ENCODE data around the gene CYB5D1.

Gene CYB5D1

GRCh38 chr17:7833795-7834541 lies 23.8 kb upstream of the CYB5D1 start, which contains the start of gene KDM6B:
KDM6B (plus strand) TSS chr17:7834217; CDS start chr17:7845555, 11,338 bp downstream.
- DNase-seq, result peak; percentile 83

GRCh38 chr17:7834542-7834956 lies 23.3 kb upstream of the CYB5D1 start:
- peak in 1 of 2 donors; percentile 41 for DNase-seq

- DNase-seq, result peak; percentile 95 to 97
Observed at GRCh38 chr17:7834957-7835813, 22.6 kb upstream of the CYB5D1 start.

GRCh38 chr17:7835814-7836595 lies 21.8 kb upstream of the CYB5D1 start:
- DNase-seq, result peak; percentile 34 to 44

GRCh38 chr17:7836596-7837407 lies 21.0 kb upstream of the CYB5D1 start:
- DNase-seq, result peak; percentile 22 to 47

- DNase-seq, result no peak
Observed at GRCh38 chr17:7837408-7838088, 20.3 kb upstream of the CYB5D1 start.

GRCh38 chr17:7838090-7839075 lies 19.4 kb upstream of the CYB5D1 start:
- DNase-seq, result peak; percentile 18 to 23

- no peak for DNase-seq
Observed at GRCh38 chr17:7839190-7839875, 18.5 kb upstream of the CYB5D1 start.

GRCh38 chr17:7839876-7840261 lies 17.9 kb upstream of the CYB5D1 start:
- peak in 1 of 2 donors; percentile 14 for DNase-seq

GRCh38 chr17:7840441-7840840 lies 17.4 kb upstream of the CYB5D1 start:
- no peak for DNase-seq

GRCh38 chr17:7840875-7841274 lies 16.9 kb upstream of the CYB5D1 start:
- DNase-seq, result no peak

GRCh38 chr17:7841396-7841914 lies 16.3 kb upstream of the CYB5D1 start:
- peak; percentile 72 to 81 for DNase-seq

GRCh38 chr17:7841915-7842379 lies 15.9 kb upstream of the CYB5D1 start:
- peak; percentile 79 to 89 for DNase-seq

- peak; percentile 41 to 77 for DNase-seq
Observed at GRCh38 chr17:7842380-7843256, 15.2 kb upstream of the CYB5D1 start.

- no peak for DNase-seq
Observed at GRCh38 chr17:7843257-7843535, 14.6 kb upstream of the CYB5D1 start.

- DNase-seq, result peak; percentile 58 to 68
Observed at GRCh38 chr17:7843536-7844291, 14.1 kb upstream of the CYB5D1 start.
